Stimulated activated CD4-positive, alpha-beta T cell treated with anti-CD3 and anti-CD28 coated beads, Interleukin-1b, Interleukin-23, amount 100 ng/mL, for 4 hours (primary cell): Measurements from ENCODE around the gene SUDS3.
A peak's percentile ranks its signal among the peaks of the same experiment; 100 is the strongest.
"Not testable (repeated sequence)": the region's sequence is repeated elsewhere in the genome, so short reads cannot be mapped to it uniquely, and the experiment has no call there.

Source experiments
- DNase-seq, 2 donors: peaks; one replicate each; pipeline ENCODE4 v3.0.0-alpha.2; 2020; ENCODE audit warnings: low read depth in 2 of 2

Gene SUDS3

GRCh38 chr12:118397708-118398440, 21.5 kb downstream of the SUDS3 start:
- no peak for DNase-seq

GRCh38 chr12:118398524-118398923, 22.2 kb downstream of the SUDS3 start:
- DNase-seq: no peak

DNA sequence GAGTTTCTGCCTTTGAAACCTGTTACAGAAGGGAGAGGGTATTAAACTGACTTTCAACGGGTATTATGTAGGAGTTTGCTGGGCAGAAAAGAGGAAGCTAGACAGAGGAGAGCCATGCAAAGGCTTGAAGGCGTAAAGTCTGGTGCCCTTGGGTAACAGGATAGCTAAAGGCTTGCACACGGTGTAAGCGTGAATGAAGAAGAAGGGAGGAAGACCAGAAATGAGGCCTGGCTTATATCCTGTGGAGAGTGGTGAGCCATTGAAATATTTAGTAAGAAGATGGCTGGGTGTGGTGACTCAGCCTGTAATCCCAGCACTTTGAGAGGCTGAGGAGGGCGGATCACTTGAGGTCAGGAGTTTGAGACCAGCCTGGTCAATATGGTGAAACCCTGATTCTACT, 22.6 kb downstream of the SUDS3 start:
- DNase-seq: no peak

DNA sequence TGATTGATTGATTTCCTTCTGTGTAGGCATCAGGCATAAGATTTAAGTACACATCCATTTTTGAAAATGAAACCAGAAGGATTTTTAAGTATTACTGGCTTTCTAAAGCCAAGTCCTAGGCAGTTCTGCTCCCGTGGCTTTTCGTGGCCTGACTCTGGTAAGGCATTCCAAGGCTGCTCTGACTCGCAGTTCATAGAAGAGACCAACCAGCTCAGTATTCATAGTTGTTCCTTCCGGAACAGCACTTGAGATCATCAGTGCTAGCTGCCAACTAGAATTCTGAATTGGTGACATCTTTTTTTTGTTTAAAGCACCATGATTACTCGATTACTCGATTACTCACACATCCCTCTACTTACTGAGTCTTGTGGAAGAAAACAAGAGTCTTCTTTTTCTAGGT, 25.9 kb downstream of the SUDS3 start:
- no peak for DNase-seq

GRCh38 chr12:118404876-118405521, 28.6 kb downstream of the SUDS3 start:
- DNase-seq: peak; percentile 28 to 38

GRCh38 chr12:118408241-118408640, 31.9 kb downstream of the SUDS3 start:
- not testable (repeated sequence) for DNase-seq

DNA sequence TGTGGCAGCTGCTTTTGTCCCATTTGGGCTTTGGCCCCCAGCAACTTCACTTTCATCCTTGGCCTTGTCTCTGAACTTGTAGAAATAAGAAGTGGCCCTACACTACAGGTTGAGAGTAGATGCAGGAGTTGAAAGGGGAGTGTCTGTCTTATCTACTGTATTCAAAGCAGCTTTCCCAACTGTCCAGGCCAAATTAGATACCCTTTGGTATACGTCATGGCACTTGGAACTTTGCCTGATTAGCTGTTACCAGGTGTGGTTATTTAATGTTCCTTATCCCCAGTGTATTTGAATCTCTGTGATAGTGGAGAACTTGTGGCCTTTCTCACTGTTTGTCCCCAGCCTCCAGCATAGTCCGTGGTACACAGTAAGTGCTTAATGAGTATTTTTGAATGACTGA, 33.5 kb downstream of the SUDS3 start:
- no peak for DNase-seq

DNA sequence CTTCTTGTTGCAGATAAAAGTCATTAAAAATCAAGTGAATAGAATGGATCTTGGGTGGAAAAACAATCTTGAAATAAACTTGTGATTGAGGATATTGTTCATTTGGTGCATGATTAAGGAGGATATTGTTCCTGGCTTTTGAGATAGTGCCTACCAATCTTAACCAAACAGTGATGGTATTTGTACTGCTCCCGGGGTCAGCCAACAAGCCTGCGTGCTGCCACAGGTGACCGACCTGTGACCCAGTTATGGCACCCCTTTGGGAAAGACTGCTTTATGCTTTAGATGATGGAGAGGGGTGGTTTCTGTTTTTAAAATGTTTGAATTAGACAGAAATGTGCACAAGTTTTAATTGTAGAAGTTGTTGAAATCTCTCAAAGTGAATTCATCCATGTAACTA, 41.6 kb downstream of the SUDS3 start:
- DNase-seq: no peak

- no peak for DNase-seq
Observed at GRCh38 chr12:118418385-118419057, 42.2 kb downstream of the SUDS3 start.

GRCh38 chr12:118420673-118421072, 44.3 kb downstream of the SUDS3 start:
- no peak for DNase-seq

GRCh38 chr12:118424884-118425283, 48.5 kb downstream of the SUDS3 start:
- DNase-seq: no peak

- no peak for DNase-seq
Observed at GRCh38 chr12:118425364-118425763, 49.0 kb downstream of the SUDS3 start.

GRCh38 chr12:118427819-118428218, 51.5 kb downstream of the SUDS3 start:
- DNase-seq: no peak

- DNase-seq: no peak
Observed at GRCh38 chr12:118428643-118429042, 52.3 kb downstream of the SUDS3 start.

DNA sequence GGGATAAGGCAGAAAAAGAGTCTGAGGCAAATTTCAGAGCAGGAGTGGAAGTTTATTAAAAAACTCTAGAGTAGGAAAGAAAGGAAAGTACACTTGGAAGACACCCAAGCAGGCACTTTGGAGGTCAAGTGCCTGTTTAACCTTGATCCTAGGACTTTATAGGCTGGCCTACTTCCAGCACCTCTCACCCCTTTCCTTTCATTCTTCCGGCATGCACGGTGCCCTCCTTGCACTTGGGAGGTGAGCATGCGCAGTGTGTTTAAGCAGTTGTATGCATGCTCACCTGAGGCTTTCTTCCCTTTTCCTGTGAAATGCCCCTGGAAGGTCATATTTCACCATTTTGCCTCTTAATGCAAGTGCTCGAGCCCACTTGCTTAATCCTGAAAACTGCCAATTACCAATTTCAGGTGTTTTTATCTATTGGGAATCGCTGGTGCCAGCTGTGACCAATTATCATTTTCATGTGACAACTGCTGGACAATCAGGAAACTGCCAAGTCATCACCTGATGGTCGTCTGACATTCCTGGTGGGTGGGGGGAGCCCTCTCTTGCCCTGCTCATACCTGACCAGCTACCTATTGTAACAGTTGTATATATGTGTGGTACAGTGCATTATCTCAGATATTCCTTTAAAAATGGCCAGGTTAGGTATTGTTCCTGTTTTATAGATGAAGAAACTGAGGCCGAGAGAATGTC, 53.5 kb downstream of the SUDS3 start:
- no peak for DNase-seq

GRCh38 chr12:118430516-118430915, 54.2 kb downstream of the SUDS3 start:
- DNase-seq: no peak

DNA sequence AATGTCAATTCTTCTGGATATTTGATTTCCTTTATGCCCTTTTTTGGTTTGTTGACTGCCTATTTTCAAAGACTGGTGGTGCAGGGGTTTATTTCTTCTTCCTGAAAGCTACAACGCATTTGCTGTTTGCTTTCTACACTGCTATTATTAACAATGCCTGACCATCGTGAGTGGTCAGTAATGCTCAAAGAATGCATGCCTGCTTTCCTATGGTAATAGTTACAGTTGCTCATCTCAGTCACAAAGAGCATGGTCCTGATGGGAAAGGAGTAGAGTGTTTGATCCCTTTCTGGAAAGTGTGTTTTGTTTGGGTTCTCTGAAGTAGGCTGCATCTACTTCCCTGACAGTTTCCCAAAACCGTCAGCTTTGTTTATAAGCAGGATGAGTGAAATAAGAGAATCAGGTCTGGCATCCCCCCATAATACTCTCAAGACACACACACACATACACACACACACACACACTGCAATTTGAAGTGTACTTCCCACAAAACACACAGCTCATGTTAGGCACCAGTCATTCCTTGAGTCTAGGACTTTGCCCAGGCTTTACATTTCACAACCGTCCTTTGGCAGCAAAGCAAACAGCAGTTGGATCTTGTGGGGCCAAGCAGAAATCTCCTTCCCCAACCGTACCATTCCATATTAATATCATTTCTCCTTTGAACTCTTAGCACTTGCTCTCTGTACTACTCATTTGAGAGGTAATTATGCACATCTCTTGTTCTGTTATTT, 56.6 kb downstream of the SUDS3 start:
- DNase-seq: no peak

- no peak for DNase-seq
Observed at GRCh38 chr12:118436002-118436730, 59.8 kb downstream of the SUDS3 start.

- no peak for DNase-seq
Observed at GRCh38 chr12:118436986-118437385, 60.6 kb downstream of the SUDS3 start.

GRCh38 chr12:118439068-118439467, 62.7 kb downstream of the SUDS3 start:
- DNase-seq: no peak

DNA sequence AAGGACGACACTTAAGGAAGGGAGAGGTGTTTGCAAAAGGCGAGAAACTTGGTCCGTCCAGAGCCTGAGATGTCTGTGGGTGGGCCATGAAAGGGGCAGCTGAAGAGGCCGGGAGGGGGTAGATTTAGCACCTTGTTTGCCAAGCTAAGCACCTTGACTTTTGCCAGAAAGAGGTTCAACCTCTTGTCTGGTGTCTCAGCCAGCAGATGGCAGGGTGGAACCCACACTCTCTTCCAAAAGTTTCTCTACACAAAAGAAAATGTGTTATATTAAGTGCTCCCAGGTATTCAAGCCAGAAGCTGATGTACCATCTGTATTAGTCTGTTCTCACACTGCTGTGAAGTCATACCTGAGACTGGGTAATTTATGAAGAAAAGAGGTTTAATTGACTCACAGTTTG, 69.9 kb downstream of the SUDS3 start:
- DNase-seq: no peak
